Right ventricle myocardium superior (tissue), 1 donor: ENCODE results near the gene CCDC85C. TPM values are rescaled to one million over a fixed set of nuclear protein-coding genes. Genes with fewer than 3 reads are reported as not detected.
"Not testable (repeated sequence)": the region's sequence is repeated elsewhere in the genome, so short reads cannot be mapped to it uniquely, and the experiment has no call there.

ENCODE experiments used
- ATAC-seq: fragments of 200-7000 bp; cut with Tn5 transposase; one replicate; pipeline ENCODE4 v1.9.1; 2020; ENCODE audit warnings: mild to moderate bottlenecking; ENCODE audit not compliant: poor library complexity
- DNase-seq: peaks from one replicate; pipeline ENCODE4 v3.0.0-alpha.2; 2020
- intact Hi-C: fragments of 100-400 bp; cut with DNase I; formaldehyde crosslinking; loops from one replicate; pipeline ENCODE4 v1.11.2; 2022
- long read RNA-seq: library from polyadenylated mRNA; unstranded; transcript quantifications from one replicate; pipeline ENCODE4 v2.0.0, GENCODE V29; 2021
- total RNA-seq: library from RNA; stranded (reverse); fragmentation: NEBNext Ultra II Directional; extraction: Animal tissue kit (Norgen Biotek cat#: 25700); gene quantifications from one replicate; pipeline ENCODE4 v1.2.1, GENCODE V29; 2021
- donor health status: DM: no; HTN: yes; CAD: no; lungs with severe emphysema.

The CCDC85C gene
- total RNA-seq: 46.6 TPM
- long read RNA-seq, full-length matches to known transcripts: 19 of 117 reads
- long read RNA-seq, partial matches to known transcripts: 4 of 117 reads
- long read RNA-seq, other reads (novel, unspliced or antisense): 94 of 117 reads

GRCh38 chr14:99603471-99604277 lies at the start of gene CCDC85C:
TSS of gene CCDC85C (minus strand) at chr14:99604207. CDS start at chr14:99603959, 248 bp downstream.
- ATAC-seq (no peak), DNase-seq (no peak)
- intact Hi-C loops: loop anchor here (5.0 kb wide), 1 partner anchor 41 kb away; no protein-coding TSS in a partner anchor

DNA sequence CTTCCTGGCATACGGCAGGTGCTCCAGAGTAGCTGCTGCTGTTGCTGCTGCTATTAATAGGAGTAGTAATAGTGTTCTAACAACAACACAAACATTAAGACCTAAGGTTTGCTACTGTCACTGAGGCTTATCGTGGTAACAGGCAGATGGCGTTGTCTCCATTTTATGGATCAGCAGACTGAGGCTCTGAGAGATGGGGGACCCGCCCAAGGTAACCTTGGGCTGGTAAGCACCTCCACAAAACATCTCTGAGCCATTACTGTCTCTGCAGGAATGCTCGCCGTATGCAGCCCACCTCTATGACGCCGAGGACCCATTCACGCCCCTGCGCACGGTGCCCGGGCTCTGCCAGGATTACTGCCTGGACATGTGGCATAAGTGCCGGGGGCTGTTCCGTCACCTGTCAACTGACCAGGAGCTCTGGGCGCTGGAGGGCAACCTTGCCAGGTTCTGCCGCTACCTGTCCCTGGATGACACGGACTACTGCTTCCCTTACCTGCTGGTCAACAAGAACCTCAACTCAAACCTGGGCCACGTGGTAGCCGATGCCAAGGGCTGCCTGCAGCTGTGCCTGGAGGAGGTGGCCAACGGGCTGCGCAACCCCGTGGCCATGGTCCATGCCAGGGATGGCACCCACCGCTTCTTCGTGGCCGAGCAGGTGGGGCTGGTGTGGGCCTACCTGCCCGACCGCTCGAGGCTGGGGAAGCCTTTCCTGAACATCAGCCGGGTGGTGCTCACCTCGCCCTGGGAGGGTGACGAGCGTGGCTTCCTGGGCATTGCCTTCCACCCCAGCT lies 48.1 kb upstream of the CCDC85C start:
- ATAC-seq: no peak
- no peak for DNase-seq
- intact Hi-C loops: no loop called here

DNA sequence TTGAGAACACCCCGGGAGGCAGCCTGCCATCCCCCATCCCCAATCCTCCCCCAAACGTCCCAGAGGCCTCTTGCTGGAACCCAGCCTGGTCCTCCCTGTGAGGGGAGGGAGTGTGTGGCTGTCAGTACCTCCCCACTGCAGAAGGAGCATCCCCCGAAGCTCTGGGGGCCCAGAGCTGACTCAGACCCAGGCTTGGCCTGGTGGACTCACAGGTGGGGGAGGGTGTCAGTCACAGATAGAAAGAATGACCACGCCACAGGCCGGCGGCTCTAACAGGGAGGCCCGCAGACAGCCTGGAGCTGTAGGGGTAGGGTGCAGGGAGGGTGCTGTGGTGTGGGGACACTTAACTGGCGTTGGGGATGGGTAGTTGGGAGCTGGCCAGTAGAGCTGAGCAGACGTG lies 46.2 kb upstream of the CCDC85C start:
- intact Hi-C loops: no loop called here
- no peak for ATAC-seq

GRCh38 chr14:99649643-99650042 lies 45.6 kb upstream of the CCDC85C start:
- intact Hi-C loops: no loop called here
- ATAC-seq: no peak
- no peak for DNase-seq

More for the DNA sequence above, 46.2 kb upstream of the CCDC85C start:
- DNase-seq: no peak

DNA sequence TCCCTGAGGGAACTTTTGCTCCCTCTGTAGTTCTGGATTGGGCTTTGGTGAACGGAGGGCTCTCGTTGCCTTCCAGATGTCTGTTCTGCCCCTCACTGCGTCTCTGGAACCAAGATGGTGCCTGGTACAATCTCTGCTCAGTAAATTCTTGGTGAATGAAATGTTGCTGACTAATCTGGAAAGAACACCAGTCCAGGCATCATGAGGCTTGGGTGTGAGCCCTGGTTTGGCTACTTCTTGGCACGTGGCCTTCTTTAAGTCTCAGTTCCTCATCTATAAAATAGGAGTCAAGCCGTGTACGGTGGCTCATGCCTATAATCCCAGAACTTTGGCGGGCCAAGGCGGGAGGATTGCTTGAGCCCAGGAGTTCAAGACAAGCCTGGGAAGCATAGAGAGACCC lies 45.2 kb upstream of the CCDC85C start:
- intact Hi-C loops: no loop called here
- DNase-seq (no peak), ATAC-seq (no peak)

GRCh38 chr14:99648027-99648784 lies 44.2 kb upstream of the CCDC85C start:
- no peak for ATAC-seq
- intact Hi-C loops: no loop called here
- no peak for DNase-seq

- ATAC-seq (no peak), DNase-seq (no peak)
- intact Hi-C loops: no loop called here
Measured at GRCh38 chr14:99647411-99647810, 43.4 kb upstream of the CCDC85C start.

GRCh38 chr14:99645545-99646505 lies 41.8 kb upstream of the CCDC85C start:
- DNase-seq (no peak), ATAC-seq (no peak)
- intact Hi-C loops: no loop called here

DNA sequence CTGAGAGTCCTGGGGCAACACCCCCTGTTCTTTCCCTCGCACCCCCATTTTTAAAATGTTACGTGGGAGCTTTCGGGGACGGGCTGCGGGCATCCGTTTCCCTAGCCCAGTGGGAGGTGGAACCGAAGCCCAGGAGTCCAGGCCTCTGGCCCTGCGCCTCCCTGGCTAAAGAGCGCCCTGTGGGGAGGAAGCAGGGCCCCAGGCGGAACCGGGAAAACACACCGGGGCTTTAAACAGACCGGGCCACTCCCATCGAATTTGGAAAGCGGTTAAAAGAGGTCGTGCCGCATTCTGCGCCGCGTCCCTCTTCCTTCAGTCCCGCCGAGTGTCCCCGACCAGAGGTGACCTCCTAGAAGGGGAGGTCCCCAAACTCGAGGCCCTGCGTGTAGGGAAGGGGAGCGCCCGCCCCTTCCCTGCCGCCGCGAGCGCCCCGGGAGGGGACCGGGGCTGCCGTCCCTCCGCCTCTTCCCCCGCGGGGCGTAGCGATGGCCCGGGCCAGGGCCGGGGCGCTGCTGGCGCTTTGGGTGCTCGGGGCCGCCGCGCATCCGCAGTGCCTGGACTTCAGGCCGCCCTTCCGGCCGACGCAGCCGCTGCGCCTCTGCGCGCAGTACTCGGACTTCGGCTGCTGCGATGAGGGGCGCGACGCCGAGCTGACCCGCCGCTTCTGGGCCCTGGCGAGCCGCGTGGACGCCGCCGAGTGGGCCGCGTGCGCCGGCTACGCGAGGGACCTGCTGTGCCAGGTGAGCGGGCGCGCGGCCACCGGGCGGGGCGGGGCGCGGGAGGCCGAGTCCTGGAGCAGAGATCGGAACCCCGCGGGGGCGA lies 40.9 kb upstream of the CCDC85C start, which contains the start of gene HHIPL1:
HHIPL1 (plus strand) TSS at position 407 of the 822 bp plus-strand sequence; CDS start at position 486, 79 bp downstream.
- DNase-seq: peak; percentile 62
- ATAC-seq: peak; percentile 78
- intact Hi-C loops: no loop called here

DNA sequence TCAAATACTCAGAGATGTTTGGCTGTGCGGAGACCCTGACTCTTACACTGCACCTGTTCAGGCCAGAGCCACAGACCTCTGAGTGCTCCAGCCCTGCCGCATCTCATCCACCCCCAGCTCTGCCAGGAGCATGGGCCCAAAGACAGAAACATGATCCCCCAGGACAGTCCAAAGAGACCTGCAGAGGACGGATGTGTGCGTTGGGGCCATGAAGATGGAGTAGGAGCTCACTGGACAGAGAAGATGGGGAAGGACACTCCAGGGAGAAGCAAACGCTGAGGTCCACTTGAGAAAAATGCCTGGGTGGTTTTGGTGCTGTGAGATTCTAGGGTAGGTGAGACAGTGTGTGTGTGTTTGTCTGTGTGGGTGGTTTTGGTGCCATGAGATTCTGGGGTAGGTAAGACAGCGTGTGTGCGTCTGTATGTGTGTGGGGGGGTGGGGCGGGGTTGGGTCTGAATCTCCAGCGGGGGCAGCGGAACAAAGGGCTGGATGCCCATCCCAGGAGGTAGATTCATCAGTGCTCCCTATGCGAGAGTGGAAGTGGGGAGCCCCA lies 40.1 kb upstream of the CCDC85C start:
- intact Hi-C loops: no loop called here
- DNase-seq (no peak), ATAC-seq (no peak)

- intact Hi-C loops: no loop called here
- ATAC-seq: no peak
- no peak for DNase-seq
Measured at GRCh38 chr14:99643343-99643742, 39.3 kb upstream of the CCDC85C start.

DNA sequence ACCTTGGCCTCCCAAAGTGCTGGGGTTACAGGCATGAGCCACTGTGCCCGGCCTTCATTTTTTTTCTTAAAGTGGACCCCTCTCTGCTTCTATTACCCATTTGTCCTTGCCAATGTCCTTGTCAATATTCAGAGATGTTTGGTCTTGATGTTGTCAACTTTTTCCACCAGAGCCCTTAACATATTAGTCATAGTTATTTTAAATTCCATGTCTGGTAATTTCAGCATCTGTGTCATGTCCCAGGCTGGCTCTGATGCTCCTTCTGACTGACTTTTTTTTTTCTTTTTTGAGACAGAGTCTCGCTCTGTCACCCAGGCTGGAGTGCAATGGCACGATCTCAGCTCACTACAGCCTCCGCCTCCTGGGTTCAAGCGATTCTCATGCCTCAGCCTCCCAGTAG lies 38.8 kb upstream of the CCDC85C start:
- intact Hi-C loops, ATAC-seq, DNase-seq: not testable (repeated sequence)

- intact Hi-C loops: no loop called here
- ATAC-seq (no peak), DNase-seq (no peak)
Measured at GRCh38 chr14:99637624-99638023, 33.6 kb upstream of the CCDC85C start.

DNA sequence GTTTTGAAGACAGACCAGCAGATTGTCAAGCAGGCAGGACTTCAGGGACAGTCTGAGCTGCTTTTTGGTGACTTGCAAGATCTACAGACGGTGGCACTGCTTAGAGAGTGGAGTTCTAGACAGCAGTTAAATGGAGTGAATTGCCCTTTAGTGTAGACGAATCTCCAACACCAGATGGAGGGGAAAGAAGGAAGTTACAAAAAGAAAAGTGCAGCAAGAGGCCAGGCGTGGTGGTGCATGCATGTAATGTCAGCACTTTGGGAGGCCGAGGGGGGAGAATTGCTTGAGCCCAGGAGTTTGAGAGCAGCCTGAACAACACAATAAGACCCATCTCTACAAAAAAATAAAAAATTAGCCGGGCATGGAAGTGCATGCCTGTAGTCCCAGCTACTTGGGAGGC lies 32.5 kb upstream of the CCDC85C start:
- intact Hi-C loops: no loop called here
- no peak for DNase-seq
- no peak for ATAC-seq

GRCh38 chr14:99635116-99635515 lies 31.1 kb upstream of the CCDC85C start:
- DNase-seq: no peak
- intact Hi-C loops: no loop called here
- ATAC-seq: no peak

GRCh38 chr14:99634443-99634842 lies 30.4 kb upstream of the CCDC85C start:
- ATAC-seq (no peak), DNase-seq (no peak)
- intact Hi-C loops: no loop called here

GRCh38 chr14:99633918-99634317 lies 29.9 kb upstream of the CCDC85C start:
- no peak for DNase-seq
- intact Hi-C loops: no loop called here

More at GRCh38 chr14:99633918-99634317, 29.9 kb upstream of the CCDC85C start:
- ATAC-seq: no peak
